Peyer's patch (tissue), 4 donors: Measurements from ENCODE around the gene SNAPC4.
"Not testable (repeated sequence)": the region's sequence is repeated elsewhere in the genome, so short reads cannot be mapped to it uniquely, and the experiment has no call there.

Experiments
- POLR2A ChIP-seq, 2 donors: fragments of 450-650 bp; IDR thresholded peaks; one replicate each; pipeline ENCODE4 v1.5.1; 2017; ENCODE audit warnings: antibody characterized with exemption in 2 of 2, mild to moderate bottlenecking in 2 of 2, moderate library complexity in 2 of 2
- TF ChIP-seq, protein P1 (sequence below), 6 experiments: fragments of 450-650 bp in 4 of 6; fragments of 200-600 bp in 2 of 6; sonication (generic) in 1 of 6; IDR thresholded peaks; one replicate each; pipeline ENCODE4 v1.5.1; 2017 to 2019; ENCODE audit warnings: antibody characterized with exemption in 6 of 6, mild to moderate bottlenecking in 3 of 6, moderate library complexity in 1 of 6

DNA sequence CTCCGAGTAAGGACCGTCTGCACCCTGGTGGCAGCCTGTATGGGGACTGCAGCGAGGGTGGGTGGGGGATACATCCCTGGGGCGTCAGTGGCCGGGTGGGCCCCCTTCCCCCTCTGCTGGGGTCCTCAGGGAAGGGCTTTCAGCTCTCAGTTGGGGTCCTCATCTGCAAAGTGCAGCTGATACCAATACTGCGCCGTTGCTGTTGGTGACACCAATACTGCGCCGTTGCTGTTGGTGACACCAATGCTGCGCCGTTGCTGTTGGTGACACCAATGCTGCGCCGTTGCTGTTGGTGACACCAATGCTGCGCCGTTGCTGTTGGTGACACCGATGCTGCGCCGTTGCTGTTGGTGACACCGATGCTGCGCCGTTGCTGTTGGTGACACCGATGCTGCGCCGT lies 48.1 kb downstream of the SNAPC4 start:
- TF ChIP-seq, protein P1, sequence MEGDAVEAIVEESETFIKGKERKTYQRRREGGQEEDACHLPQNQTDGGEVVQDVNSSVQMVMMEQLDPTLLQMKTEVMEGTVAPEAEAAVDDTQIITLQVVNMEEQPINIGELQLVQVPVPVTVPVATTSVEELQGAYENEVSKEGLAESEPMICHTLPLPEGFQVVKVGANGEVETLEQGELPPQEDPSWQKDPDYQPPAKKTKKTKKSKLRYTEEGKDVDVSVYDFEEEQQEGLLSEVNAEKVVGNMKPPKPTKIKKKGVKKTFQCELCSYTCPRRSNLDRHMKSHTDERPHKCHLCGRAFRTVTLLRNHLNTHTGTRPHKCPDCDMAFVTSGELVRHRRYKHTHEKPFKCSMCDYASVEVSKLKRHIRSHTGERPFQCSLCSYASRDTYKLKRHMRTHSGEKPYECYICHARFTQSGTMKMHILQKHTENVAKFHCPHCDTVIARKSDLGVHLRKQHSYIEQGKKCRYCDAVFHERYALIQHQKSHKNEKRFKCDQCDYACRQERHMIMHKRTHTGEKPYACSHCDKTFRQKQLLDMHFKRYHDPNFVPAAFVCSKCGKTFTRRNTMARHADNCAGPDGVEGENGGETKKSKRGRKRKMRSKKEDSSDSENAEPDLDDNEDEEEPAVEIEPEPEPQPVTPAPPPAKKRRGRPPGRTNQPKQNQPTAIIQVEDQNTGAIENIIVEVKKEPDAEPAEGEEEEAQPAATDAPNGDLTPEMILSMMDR (IDR thresholded peaks at IDR 0.05), result not testable (repeated sequence)
- TF ChIP-seq POLR2A (IDR thresholded peaks at IDR 0.05), result not testable (repeated sequence)
